NCI-H2081 treated with DMSO at 0.1 percent for 48 hours (cell line): Measurements from ENCODE around the gene PCSK5.
"Not testable (repeated sequence)": the region's sequence is repeated elsewhere in the genome, so short reads cannot be mapped to it uniquely, and the experiment has no call there.

Experiments
- DNase-seq: peaks from one replicate; lab custom pipeline; 2025; lab: John Stamatoyannopoulos, UW

Gene PCSK5

GRCh38 chr9:75889977-75890471, 449 bp upstream of the PCSK5 start:
- no peak for DNase-seq

GRCh38 chr9:75891277-75891741, 836 bp downstream of the PCSK5 start:
- DNase-seq = no peak

GRCh38 chr9:75891771-75892215, 1.3 kb downstream of the PCSK5 start:
- no peak for DNase-seq

- DNase-seq = no peak
These were observed 1.9 kb downstream of the PCSK5 start for GRCh38 chr9:75892216-75892911.

GRCh38 chr9:75893106-75893505, 2.6 kb downstream of the PCSK5 start:
- no peak for DNase-seq

- no peak for DNase-seq
These were observed 4.1 kb downstream of the PCSK5 start for GRCh38 chr9:75894566-75894965.

GRCh38 chr9:75895112-75895511, 4.6 kb downstream of the PCSK5 start:
- no peak for DNase-seq

- DNase-seq = no peak
These were observed 5.7 kb downstream of the PCSK5 start for GRCh38 chr9:75896193-75896592.

- not testable (repeated sequence) for DNase-seq
These were observed 10.5 kb downstream of the PCSK5 start for GRCh38 chr9:75900893-75901524.

- DNase-seq = no peak
These were observed 13.4 kb downstream of the PCSK5 start for GRCh38 chr9:75903785-75904360.

- no peak for DNase-seq
These were observed 13.9 kb downstream of the PCSK5 start for GRCh38 chr9:75904364-75904763.

GRCh38 chr9:75906531-75906930, 16.1 kb downstream of the PCSK5 start:
- no peak for DNase-seq

GRCh38 chr9:75907329-75907728, 16.9 kb downstream of the PCSK5 start:
- DNase-seq = no peak

GRCh38 chr9:75907923-75908322, 17.4 kb downstream of the PCSK5 start:
- no peak for DNase-seq

GRCh38 chr9:75909776-75910175, 19.3 kb downstream of the PCSK5 start:
- DNase-seq = no peak

GRCh38 chr9:75910731-75911130, 20.3 kb downstream of the PCSK5 start:
- DNase-seq = no peak

- DNase-seq = no peak
These were observed 20.9 kb downstream of the PCSK5 start for GRCh38 chr9:75911390-75911789.

- DNase-seq = no peak
These were observed 22.5 kb downstream of the PCSK5 start for GRCh38 chr9:75912951-75913350.

GRCh38 chr9:75914002-75914401, 23.5 kb downstream of the PCSK5 start:
- no peak for DNase-seq

GRCh38 chr9:75914883-75915452, 24.5 kb downstream of the PCSK5 start:
- no peak for DNase-seq

- DNase-seq = no peak
These were observed 27.7 kb downstream of the PCSK5 start for GRCh38 chr9:75918154-75918553.

- no peak for DNase-seq
These were observed 28.4 kb downstream of the PCSK5 start for GRCh38 chr9:75918909-75919308.
